Retina (tissue), 1 donor: ENCODE results near the gene KCTD7.
"Not testable (repeated sequence)": the region's sequence is repeated elsewhere in the genome, so short reads cannot be mapped to it uniquely, and the experiment has no call there.

Experiments
- DNase-seq: peaks from one replicate; pipeline ENCODE4 v3.0.0-alpha.2; 2016

The KCTD7 gene

GRCh38 chr7:66683770-66684123, 55.1 kb downstream of the KCTD7 start:
- DNase-seq: no peak

- not testable (repeated sequence) for DNase-seq
Observed at GRCh38 chr7:66685663-66686062, 57.0 kb downstream of the KCTD7 start.

GRCh38 chr7:66687186-66687585, 58.5 kb downstream of the KCTD7 start:
- no peak for DNase-seq

GRCh38 chr7:66687672-66688071, 59.0 kb downstream of the KCTD7 start:
- DNase-seq: not testable (repeated sequence)

- DNase-seq: no peak
Observed at GRCh38 chr7:66689081-66689480, 60.4 kb downstream of the KCTD7 start.

GRCh38 chr7:66693331-66693730, 64.7 kb downstream of the KCTD7 start:
- DNase-seq: no peak
